ENCODE measurements around the gene HBEGF. TPM values are rescaled to one million over a fixed set of nuclear protein-coding genes. Genes with fewer than 3 reads are reported as not detected.

The HBEGF gene
- total RNA-seq, 2 experiments from 2014 or later, result 4.7 to 20.2 TPM

DNA sequence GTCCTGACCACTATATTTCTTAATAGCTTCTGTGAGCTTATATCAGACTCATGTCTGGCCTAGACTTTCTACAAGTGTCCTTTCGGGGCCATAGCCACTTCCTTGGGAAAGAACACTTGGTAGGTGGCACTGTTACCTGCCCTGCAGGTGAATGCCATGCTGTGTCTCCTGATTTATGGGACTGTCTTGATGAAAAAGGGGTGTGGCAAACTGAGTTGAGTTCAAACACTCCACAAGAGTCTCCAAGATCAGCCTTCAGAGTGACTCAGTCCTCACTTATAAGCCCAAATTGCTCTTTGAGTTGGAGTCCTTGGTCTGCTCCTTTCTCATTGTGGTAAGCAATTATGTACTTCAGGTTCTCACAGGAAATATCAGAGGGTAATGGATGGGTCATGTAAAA lies 45.3 kb upstream of the HBEGF start:
- peaks cover 11% of the 10 kb centered on the region for H3K36me3 ChIP-seq (ENCODE audit: insufficient read depth, low read length)
- no peak overlapping the region for H3K4me2 ChIP-seq (ENCODE audit: low read length)
- H4K20me1 ChIP-seq (ENCODE audit: insufficient read depth, low read length), result no peaks in the 10 kb centered on the region
- DNase-seq (ENCODE audit: low spot score), result no peak
- ChIA-PET POLR2A (no interaction called here), CTCF (ENCODE audit: unreplicated experiment) (no interaction called here)
- no peaks in the 10 kb centered on the region for H3K9me3 ChIP-seq (ENCODE audit: low read length)
- no peak overlapping the region for H3K4me3 ChIP-seq (ENCODE audit: low read depth, low read length, poor library complexity, severe bottlenecking)
- H3K9me2 ChIP-seq (ENCODE audit: insufficient read depth, low read length), result no peaks in the 10 kb centered on the region
- BruUV-seq (replicated peaks), result no TSS peak
- no peaks in the 10 kb centered on the region for H3K79me2 ChIP-seq (ENCODE audit: insufficient read depth, low read depth, low read length)
- TF ChIP-seq, protein P1, sequence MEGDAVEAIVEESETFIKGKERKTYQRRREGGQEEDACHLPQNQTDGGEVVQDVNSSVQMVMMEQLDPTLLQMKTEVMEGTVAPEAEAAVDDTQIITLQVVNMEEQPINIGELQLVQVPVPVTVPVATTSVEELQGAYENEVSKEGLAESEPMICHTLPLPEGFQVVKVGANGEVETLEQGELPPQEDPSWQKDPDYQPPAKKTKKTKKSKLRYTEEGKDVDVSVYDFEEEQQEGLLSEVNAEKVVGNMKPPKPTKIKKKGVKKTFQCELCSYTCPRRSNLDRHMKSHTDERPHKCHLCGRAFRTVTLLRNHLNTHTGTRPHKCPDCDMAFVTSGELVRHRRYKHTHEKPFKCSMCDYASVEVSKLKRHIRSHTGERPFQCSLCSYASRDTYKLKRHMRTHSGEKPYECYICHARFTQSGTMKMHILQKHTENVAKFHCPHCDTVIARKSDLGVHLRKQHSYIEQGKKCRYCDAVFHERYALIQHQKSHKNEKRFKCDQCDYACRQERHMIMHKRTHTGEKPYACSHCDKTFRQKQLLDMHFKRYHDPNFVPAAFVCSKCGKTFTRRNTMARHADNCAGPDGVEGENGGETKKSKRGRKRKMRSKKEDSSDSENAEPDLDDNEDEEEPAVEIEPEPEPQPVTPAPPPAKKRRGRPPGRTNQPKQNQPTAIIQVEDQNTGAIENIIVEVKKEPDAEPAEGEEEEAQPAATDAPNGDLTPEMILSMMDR (conservative IDR thresholded peaks at IDR 0.05; ENCODE audit: low read length), result no peak
- no peak for TF ChIP-seq EZH2phosphoT487 (IDR thresholded peaks at IDR 0.05; ENCODE audit: borderline replicate concordance, low read depth, low read length)
- no peak overlapping the region for H3K27ac ChIP-seq (ENCODE audit: low read depth, low read length, poor library complexity, severe bottlenecking)
- intact Hi-C loops (cut with micrococcal nuclease; ENCODE audit: unreplicated experiment), result no loop called here
- no peaks in the 10 kb centered on the region for H3K4me1 ChIP-seq (ENCODE audit: insufficient read depth, low read length, poor library complexity, severe bottlenecking)
- H2AFZ ChIP-seq (ENCODE audit: low read length), result no peak overlapping the region

DNA sequence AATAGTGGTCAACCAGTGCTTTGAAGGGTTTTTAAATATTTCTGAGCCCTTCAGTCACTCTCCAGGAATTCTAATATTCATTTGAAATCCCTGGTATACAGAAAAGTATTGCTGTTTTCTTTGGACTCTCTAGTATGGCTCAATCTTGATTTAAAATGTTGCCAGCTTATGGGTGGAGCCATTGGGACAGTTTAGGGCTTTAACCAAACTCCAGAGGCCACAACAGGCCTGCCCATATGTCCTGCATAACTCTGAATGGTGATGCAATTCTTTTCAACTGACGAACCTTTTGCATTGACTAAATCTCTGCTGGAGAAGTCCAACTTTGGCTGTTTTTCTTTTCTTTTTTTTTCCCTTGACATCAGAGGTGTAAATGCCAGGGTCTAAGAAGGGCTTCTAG lies 44.9 kb upstream of the HBEGF start:
- Histone ChIP-seq H3K4me2 (ENCODE audit: low read length) (no peak overlapping the region), H3K79me2 (ENCODE audit: insufficient read depth, low read depth, low read length) (no peaks in the 10 kb centered on the region), H3K4me1 (ENCODE audit: insufficient read depth, low read length, poor library complexity, severe bottlenecking) (no peaks in the 10 kb centered on the region), H3K4me3 (ENCODE audit: low read depth, low read length, poor library complexity, severe bottlenecking) (no peak overlapping the region), H3K27ac (ENCODE audit: low read depth, low read length, poor library complexity, severe bottlenecking) (no peak overlapping the region), H2AFZ (ENCODE audit: low read length) (no peak overlapping the region), H3K9me3 (ENCODE audit: low read length) (no peaks in the 10 kb centered on the region), H4K20me1 (ENCODE audit: insufficient read depth, low read length) (no peaks in the 10 kb centered on the region), H3K9me2 (ENCODE audit: insufficient read depth, low read length) (no peaks in the 10 kb centered on the region), H3K36me3 (ENCODE audit: insufficient read depth, low read length) (peaks cover 11% of the 10 kb centered on the region)
- TF ChIP-seq, protein P1 (conservative IDR thresholded peaks at IDR 0.05; ENCODE audit: low read length), result no peak
- no peak for TF ChIP-seq EZH2phosphoT487 (IDR thresholded peaks at IDR 0.05; ENCODE audit: borderline replicate concordance, low read depth, low read length)
- intact Hi-C loops (cut with micrococcal nuclease; ENCODE audit: unreplicated experiment), result no loop called here
- POLR2A ChIA-PET, result no interaction called here
- no TSS peak for BruUV-seq (replicated peaks)
- CTCF ChIA-PET (ENCODE audit: unreplicated experiment), result no interaction called here
- no peak for DNase-seq (ENCODE audit: low spot score)

DNA sequence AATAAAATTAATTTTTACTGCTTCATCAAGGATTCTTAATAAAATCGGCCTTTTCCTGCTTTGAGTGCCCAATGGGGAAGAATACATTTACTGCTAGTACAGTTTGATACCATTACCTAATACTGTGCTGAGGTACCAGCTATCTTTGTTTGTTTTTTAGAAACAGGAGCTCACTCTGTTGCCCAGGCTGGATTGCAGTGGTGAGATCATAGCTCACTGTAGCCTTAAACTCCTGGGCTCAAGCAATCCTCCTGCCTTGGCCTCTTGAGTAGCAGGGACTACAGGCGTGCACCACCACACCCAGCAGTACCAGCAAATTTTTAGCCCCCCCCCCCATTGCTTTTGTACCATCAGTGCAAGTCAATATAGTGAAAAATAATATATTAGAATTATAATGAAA lies 41.6 kb upstream of the HBEGF start:
- Histone ChIP-seq H3K9me3 (ENCODE audit: low read length) (no peaks in the 10 kb centered on the region), H3K36me3 (ENCODE audit: insufficient read depth, low read length) (peaks cover 7% of the 10 kb centered on the region), H3K4me3 (ENCODE audit: low read depth, low read length, poor library complexity, severe bottlenecking) (no peak overlapping the region), H2AFZ (ENCODE audit: low read length) (no peak overlapping the region), H3K79me2 (ENCODE audit: insufficient read depth, low read depth, low read length) (no peaks in the 10 kb centered on the region), H4K20me1 (ENCODE audit: insufficient read depth, low read length) (no peaks in the 10 kb centered on the region), H3K27ac (ENCODE audit: low read depth, low read length, poor library complexity, severe bottlenecking) (no peak overlapping the region), H3K9me2 (ENCODE audit: insufficient read depth, low read length) (no peaks in the 10 kb centered on the region), H3K4me1 (ENCODE audit: insufficient read depth, low read length, poor library complexity, severe bottlenecking) (no peaks in the 10 kb centered on the region), H3K4me2 (ENCODE audit: low read length) (no peak overlapping the region)
- no peak for TF ChIP-seq EZH2phosphoT487 (IDR thresholded peaks at IDR 0.05; ENCODE audit: borderline replicate concordance, low read depth, low read length)
- TF ChIP-seq, protein P1 (conservative IDR thresholded peaks at IDR 0.05; ENCODE audit: low read length), result no peak
- no peak for DNase-seq (ENCODE audit: low spot score)
- CTCF ChIA-PET (ENCODE audit: unreplicated experiment), result interaction anchor here (0.8 kb wide), 1 partner anchor 202 kb away, joined by 3 read pairs; no protein-coding TSS in a partner anchor
- BruUV-seq (replicated peaks), result no TSS peak
- intact Hi-C loops (cut with micrococcal nuclease; ENCODE audit: unreplicated experiment), result no loop called here
- POLR2A ChIA-PET, result interaction anchor here (1.1 kb wide), 1 partner anchor 13 kb away, joined by 3 read pairs; no protein-coding TSS in a partner anchor
